GM23248 (cell line): ENCODE results near the gene KCNQ2.

Source experiments
- EZH2 ChIP-seq: fragments of 200-600 bp; sonication (generic); IDR thresholded peaks from 2 replicates; pipeline ENCODE4 v1.6.1; 2018; ENCODE audit warnings: antibody characterized with exemption, mild to moderate bottlenecking; ENCODE audit not compliant: insufficient read depth, poor library complexity, severe bottlenecking
- EZH2phosphoT487 ChIP-seq: fragments of 200-600 bp; sonication (generic); IDR thresholded peaks from 2 replicates; pipeline ENCODE4 v1.6.1; 2018; ENCODE audit warnings: antibody characterized with exemption, moderate library complexity, mild to moderate bottlenecking, low read depth; ENCODE audit not compliant: insufficient read depth

- no peak for TF ChIP-seq EZH2
- no peak for TF ChIP-seq EZH2phosphoT487
Measured at GRCh38 chr20:63393566-63393965, 78.9 kb downstream of the KCNQ2 start.
